ENCODE results near the gene SUPV3L1. TPM values are rescaled to one million over a fixed set of nuclear protein-coding genes. Genes with fewer than 3 reads are reported as not detected.

SUPV3L1 gene
- total and polyA plus RNA-seq, 9 of the 15 experiments (the other 6 are each of a cell fraction or from before 2014, with no cell fraction given): 45.2 to 156 (median 92.6) TPM

- TF ChIP-seq CHD7 (IDR thresholded peaks at IDR 0.05; ENCODE audit: low read depth, low read length) (no peak), RNF2 (IDR thresholded peaks at IDR 0.05) (no peak), ZNF140 (CRISPR knock-in tag; IDR thresholded peaks at IDR 0.05) (no peak), PATZ1 (CRISPR knock-in tag; IDR thresholded peaks at IDR 0.05; ENCODE audit: borderline replicate concordance) (no peak), TBL1XR1 (IDR thresholded peaks at IDR 0.05; ENCODE audit: low read length in 2 of 2) (no peak), ZBTB8A (IDR thresholded peaks at IDR 0.05; ENCODE audit: partially characterized antibody) (no peak), NFRKB (IDR thresholded peaks at IDR 0.05; ENCODE audit: low read depth) (no peak), SMAD1 (IDR thresholded peaks at IDR 0.05; ENCODE audit: low read depth, low read length, partially characterized antibody) (no peak), ZNF830 (CRISPR knock-in tag; IDR thresholded peaks at IDR 0.05) (no peak), MAFF (IDR thresholded peaks at IDR 0.05; ENCODE audit: low read length) (no peak), HNRNPL (IDR thresholded peaks at IDR 0.05; ENCODE audit: low read depth, low read length) (no peak), SIN3B (IDR thresholded peaks at IDR 0.05; ENCODE audit: low read depth) (no peak), PTRF (tag; IDR thresholded peaks at IDR 0.05) (no peak), PRPF4 (IDR thresholded peaks at IDR 0.05; ENCODE audit: insufficient read depth, low read depth, low read length, poor library complexity, severe bottlenecking) (no peak), SMAD4 (CRISPR knock-in tag; conservative IDR thresholded peaks at IDR 0.05) (no peak), POU5F1 (IDR thresholded peaks at IDR 0.05; ENCODE audit: borderline replicate concordance, low read depth, low read length, partially characterized antibody) (no peak), DIDO1 (tag; IDR thresholded peaks at IDR 0.05; ENCODE audit: low read depth) (no peak), ZNF384 (IDR thresholded peaks at IDR 0.05; ENCODE audit: low read depth, low read length) (no peak)
These were observed 11.5 kb upstream of the SUPV3L1 start (continued) for GRCh38 chr10:69168493-69168892.

Measured in K562 (cell line).